ENCODE results near the gene CLSTN3. TPM values are rescaled to one million over a fixed set of nuclear protein-coding genes. Genes with fewer than 3 reads are reported as not detected.

CLSTN3 gene
- total and polyA plus RNA-seq, 7 experiments from 2014 or later, result 1.1 to 76.3 (median 25.5) TPM

GRCh38 chr12:7157391-7157790 lies 27.2 kb downstream of the CLSTN3 start:
- DNase-seq, result no peak
- ATAC-seq, result no peak
- H3K9me3 Mint-ChIP-seq, result peaks cover 0 to 2% (median 0%) of the 10 kb centered on the region in 11 donors
- H3K4me3 Mint-ChIP-seq, result no peak overlapping the region
- POLR2A ChIA-PET, result no interaction called here
- H3K27ac Mint-ChIP-seq, result peak overlapping the region in 1 of 9 donors; percentile 66
- Histone ChIP-seq H3K4me3 (ENCODE audit: low read length) (no peak overlapping the region), H3K9me3 (ENCODE audit: control insufficient read depth in 2 of 3, low read length in 3 of 3) (no peaks in the 10 kb centered on the region), H3K4me1 (ENCODE audit: control insufficient read depth in 2 of 2, insufficient read depth in 2 of 2, low read length in 2 of 2) (peaks cover 0 to under 1% of the 10 kb centered on the region in 2 donors), H3K27me3 (ENCODE audit: control insufficient read depth in 2 of 2, insufficient read depth in 2 of 2, low read length in 2 of 2) (no peaks in the 10 kb centered on the region), H3K27ac (ENCODE audit: low read depth, low read length) (no peak overlapping the region), H3K36me3 (ENCODE audit: control insufficient read depth in 2 of 3, insufficient read depth in 3 of 3, low read length in 3 of 3) (peaks cover 0 to 28% (median 0%) of the 10 kb centered on the region in 3 experiments)
- CTCF ChIA-PET, result no interaction called here
- intact Hi-C loops (cut with micrococcal nuclease), result no loop called here
- peaks cover 0 to 7% (median under 1%) of the 10 kb centered on the region in 7 donors for H3K4me1 Mint-ChIP-seq
- peaks cover 0 to 19% (median 6%) of the 10 kb centered on the region in 5 donors for H3K36me3 Mint-ChIP-seq
- H3K27me3 Mint-ChIP-seq, result peaks cover 0 to under 1% (median 0%) of the 10 kb centered on the region in 5 donors

GRCh38 chr12:7158781-7159609 lies 28.8 kb downstream of the CLSTN3 start:
- H3K27ac Mint-ChIP-seq, result no peak overlapping the region
- peaks cover 0 to 13% (median 6%) of the 10 kb centered on the region in 5 donors for H3K27me3 Mint-ChIP-seq
- Histone ChIP-seq H3K36me3 (ENCODE audit: control insufficient read depth in 2 of 3, insufficient read depth in 3 of 3, low read length in 3 of 3) (peaks cover 0 to 24% (median 0%) of the 10 kb centered on the region in 3 experiments), H3K9me3 (ENCODE audit: control insufficient read depth in 2 of 3, low read length in 3 of 3) (no peaks in the 10 kb centered on the region), H3K27me3 (ENCODE audit: control insufficient read depth in 2 of 2, insufficient read depth in 2 of 2, low read length in 2 of 2) (no peaks in the 10 kb centered on the region), H3K27ac (ENCODE audit: low read depth, low read length) (no peak overlapping the region), H3K4me3 (ENCODE audit: low read length) (no peak overlapping the region), H3K4me1 (ENCODE audit: control insufficient read depth in 2 of 2, insufficient read depth in 2 of 2, low read length in 2 of 2) (peaks cover 0 to 2% of the 10 kb centered on the region in 2 donors)
- H3K36me3 Mint-ChIP-seq, result peaks cover 0 to 17% (median 6%) of the 10 kb centered on the region in 5 donors
- peaks cover 5 to 15% (median 12%) of the 10 kb centered on the region in 7 donors for H3K4me1 Mint-ChIP-seq
- intact Hi-C loops (cut with micrococcal nuclease), result no loop called here
- POLR2A ChIA-PET, result no interaction called here
- peaks cover 0 to 2% (median 0%) of the 10 kb centered on the region in 11 donors for H3K9me3 Mint-ChIP-seq
- CTCF ChIA-PET, result no interaction called here
- ATAC-seq, result no peak
- no peak overlapping the region for H3K4me3 Mint-ChIP-seq
- no peak for DNase-seq

GRCh38 chr12:7160183-7160582 lies 30.0 kb downstream of the CLSTN3 start:
- Histone ChIP-seq H3K4me3 (ENCODE audit: low read length) (no peak overlapping the region), H3K36me3 (ENCODE audit: control insufficient read depth in 2 of 3, insufficient read depth in 3 of 3, low read length in 3 of 3) (peaks cover 0 to 24% (median 0%) of the 10 kb centered on the region in 3 experiments), H3K27me3 (ENCODE audit: control insufficient read depth in 2 of 2, insufficient read depth in 2 of 2, low read length in 2 of 2) (no peaks in the 10 kb centered on the region), H3K27ac (ENCODE audit: low read depth, low read length) (no peak overlapping the region), H3K4me1 (ENCODE audit: control insufficient read depth in 2 of 2, insufficient read depth in 2 of 2, low read length in 2 of 2) (peaks cover 0 to 2% of the 10 kb centered on the region in 2 donors), H3K9me3 (ENCODE audit: control insufficient read depth in 2 of 3, low read length in 3 of 3) (no peaks in the 10 kb centered on the region)
- Mint-ChIP-seq H3K36me3 (peaks cover 0 to 9% (median 3%) of the 10 kb centered on the region in 5 donors), H3K27me3 (peaks cover 0 to 19% (median 6%) of the 10 kb centered on the region in 5 donors), H3K9me3 (peaks cover 0 to 2% (median 0%) of the 10 kb centered on the region in 11 donors), H3K4me1 (peaks cover 5 to 15% (median 12%) of the 10 kb centered on the region in 7 donors), H3K4me3 (no peak overlapping the region), H3K27ac (peak overlapping the region in 1 of 9 donors; percentile 17)
- intact Hi-C loops (cut with micrococcal nuclease), result no loop called here
- DNase-seq (no peak), ATAC-seq (no peak)
- POLR2A ChIA-PET, result no interaction called here
- CTCF ChIA-PET, result interaction anchor here (0.6 kb wide), 1 partner anchor 16 kb away, joined by 4 read pairs; no protein-coding TSS in a partner anchor

- Mint-ChIP-seq H3K27me3 (peaks cover 0 to 24% (median 6%) of the 10 kb centered on the region in 5 donors), H3K4me3 (no peak overlapping the region), H3K4me1 (peaks cover 5 to 15% (median 12%) of the 10 kb centered on the region in 7 donors), H3K27ac (no peak overlapping the region), H3K9me3 (peaks cover 0 to 4% (median 0%) of the 10 kb centered on the region in 11 donors), H3K36me3 (peaks cover 0 to 3% (median 0%) of the 10 kb centered on the region in 5 donors)
- intact Hi-C loops (cut with micrococcal nuclease), result no loop called here
- H3K9me3 ChIP-seq (ENCODE audit: control insufficient read depth in 2 of 3, low read length in 3 of 3), result no peaks in the 10 kb centered on the region
- H3K4me1 ChIP-seq (ENCODE audit: control insufficient read depth in 2 of 2, insufficient read depth in 2 of 2, low read length in 2 of 2), result peaks cover 0 to 2% of the 10 kb centered on the region in 2 donors
- peaks cover 0 to 16% (median 0%) of the 10 kb centered on the region in 3 experiments for H3K36me3 ChIP-seq (ENCODE audit: control insufficient read depth in 2 of 3, insufficient read depth in 3 of 3, low read length in 3 of 3)
- DNase-seq (no peak), ATAC-seq (no peak)
- no peak overlapping the region for H3K27ac ChIP-seq (ENCODE audit: low read depth, low read length)
- ChIA-PET POLR2A (no interaction called here), CTCF (no interaction called here)
- H3K27me3 ChIP-seq (ENCODE audit: control insufficient read depth in 2 of 2, insufficient read depth in 2 of 2, low read length in 2 of 2), result no peaks in the 10 kb centered on the region
- H3K4me3 ChIP-seq (ENCODE audit: low read length), result no peak overlapping the region
Observed at GRCh38 chr12:7161327-7161726, 31.2 kb downstream of the CLSTN3 start.

- intact Hi-C loops (cut with micrococcal nuclease), result loop anchor here in 1 of 2 donors (1.0 kb wide), 1 partner anchor 26 kb away; no protein-coding TSS in a partner anchor
- no peak overlapping the region for H3K27ac ChIP-seq (ENCODE audit: low read depth, low read length)
- peaks cover 0 to 11% (median 0%) of the 10 kb centered on the region in 3 experiments for H3K36me3 ChIP-seq (ENCODE audit: control insufficient read depth in 2 of 3, insufficient read depth in 3 of 3, low read length in 3 of 3)
- CTCF ChIA-PET, result no interaction called here
- peaks cover 0 to 2% of the 10 kb centered on the region in 2 donors for H3K4me1 ChIP-seq (ENCODE audit: control insufficient read depth in 2 of 2, insufficient read depth in 2 of 2, low read length in 2 of 2)
- ATAC-seq (no peak), DNase-seq (no peak)
- H3K4me3 Mint-ChIP-seq, result no peak overlapping the region
- peaks cover 0 to 26% (median 10%) of the 10 kb centered on the region in 5 donors for H3K27me3 Mint-ChIP-seq
- POLR2A ChIA-PET, result no interaction called here
- no peak overlapping the region for H3K27ac Mint-ChIP-seq
- no peaks in the 10 kb centered on the region for H3K27me3 ChIP-seq (ENCODE audit: control insufficient read depth in 2 of 2, insufficient read depth in 2 of 2, low read length in 2 of 2)
- peaks cover 0 to 7% (median 0%) of the 10 kb centered on the region in 11 donors for H3K9me3 Mint-ChIP-seq
- no peaks in the 10 kb centered on the region for H3K36me3 Mint-ChIP-seq
- peaks cover 5 to 15% (median 12%) of the 10 kb centered on the region in 7 donors for H3K4me1 Mint-ChIP-seq
- H3K4me3 ChIP-seq (ENCODE audit: low read length), result no peak overlapping the region
- H3K9me3 ChIP-seq (ENCODE audit: control insufficient read depth in 2 of 3, low read length in 3 of 3), result no peaks in the 10 kb centered on the region
Observed at GRCh38 chr12:7161811-7162210, 31.6 kb downstream of the CLSTN3 start.

- Mint-ChIP-seq H3K27ac (peak overlapping the region in 1 of 9 donors; percentile 47), H3K4me3 (peak overlapping the region; percentile 5 to 83 (median 72)), H3K27me3 (peaks cover 0 to 31% (median 19%) of the 10 kb centered on the region in 5 donors), H3K36me3 (peaks cover 0 to 3% (median 2%) of the 10 kb centered on the region in 5 donors), H3K9me3 (peaks cover 0 to 13% (median 2%) of the 10 kb centered on the region in 11 donors), H3K4me1 (peaks cover 5 to 15% (median 12%) of the 10 kb centered on the region in 7 donors)
- DNase-seq (peak in 7 of 9 donors; percentile 14 to 30 (median 21)), ATAC-seq (peak; percentile 62)
- CTCF ChIA-PET, result interaction anchor here (0.5 to 1.9 kb wide), 5 partner anchors 10 to 1031 kb away, joined by 3 to 5 read pairs (median 3); no protein-coding TSS in a partner anchor
- no peak overlapping the region for H3K27ac ChIP-seq (ENCODE audit: low read depth, low read length)
- peaks cover 0 to 2% (median 0%) of the 10 kb centered on the region in 3 experiments for H3K36me3 ChIP-seq (ENCODE audit: control insufficient read depth in 2 of 3, insufficient read depth in 3 of 3, low read length in 3 of 3)
- no peaks in the 10 kb centered on the region for H3K9me3 ChIP-seq (ENCODE audit: control insufficient read depth in 2 of 3, low read length in 3 of 3)
- H3K4me1 ChIP-seq (ENCODE audit: control insufficient read depth in 2 of 2, insufficient read depth in 2 of 2, low read length in 2 of 2), result peaks cover 0 to 2% of the 10 kb centered on the region in 2 donors
- POLR2A ChIA-PET, result no interaction called here
- no peaks in the 10 kb centered on the region for H3K27me3 ChIP-seq (ENCODE audit: control insufficient read depth in 2 of 2, insufficient read depth in 2 of 2, low read length in 2 of 2)
- intact Hi-C loops (cut with micrococcal nuclease), result loop anchor here in 1 of 2 donors (1.0 kb wide), 1 partner anchor 26 kb away; no protein-coding TSS in a partner anchor
- peak overlapping the region; percentile 39 for H3K4me3 ChIP-seq (ENCODE audit: low read length)
Observed at GRCh38 chr12:7162691-7163114, 32.5 kb downstream of the CLSTN3 start.

All from naive thymus-derived CD4-positive, alpha-beta T cell (primary cell).